ENCODE results near the gene CNTN2. TPM values are rescaled to one million over a fixed set of nuclear protein-coding genes. Genes with fewer than 3 reads are reported as not detected.

Gene CNTN2
- total and polyA plus RNA-seq, 2 experiments from 2014 or later = 9.7 TPM; not detected in 1

DNA sequence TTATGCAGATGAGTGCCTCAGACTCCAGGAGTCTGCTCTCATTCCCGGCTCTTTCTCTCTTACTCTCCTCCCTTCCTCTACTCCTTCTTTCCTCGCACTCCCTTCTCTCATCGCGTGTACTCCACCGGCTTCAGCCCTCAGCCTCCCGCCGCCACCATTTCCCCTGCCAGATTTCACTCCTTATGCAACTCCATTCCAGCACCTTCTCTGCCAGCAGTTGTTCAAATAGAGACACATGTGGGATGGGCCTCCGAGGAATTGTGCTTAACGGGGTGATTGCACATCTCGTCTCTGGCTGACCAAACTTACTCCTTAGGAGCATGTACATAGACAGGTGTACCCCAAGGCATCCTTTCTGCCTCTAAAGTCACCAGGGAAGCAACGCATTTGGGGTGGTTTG, 2.1 kb downstream of the CNTN2 start:
- Histone ChIP-seq H3K4me2 (no peak overlapping the region), H3K27me3 (peaks cover 72% of the 10 kb centered on the region)

DNA sequence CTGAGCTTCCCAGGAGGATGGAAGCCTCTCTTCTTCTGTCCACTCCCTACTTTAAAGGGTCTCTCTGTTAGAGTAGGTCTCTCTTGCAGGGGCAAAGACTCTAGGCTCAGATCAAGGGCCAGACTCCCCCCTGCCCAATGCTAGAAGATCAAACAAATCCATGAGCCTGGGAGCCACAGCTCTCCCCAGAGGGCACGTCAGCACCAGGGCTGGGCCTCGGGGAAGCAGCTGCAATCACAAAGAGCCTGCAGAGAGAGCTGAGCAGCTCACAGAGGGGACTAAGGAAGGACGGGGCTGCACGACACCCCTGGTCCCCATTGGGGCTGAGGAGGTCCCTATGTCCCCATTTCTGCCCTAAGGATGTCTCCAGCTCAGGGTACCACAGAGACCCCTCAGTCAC, 3.9 kb downstream of the CNTN2 start:
- Histone ChIP-seq H3K79me2 (no peaks in the 10 kb centered on the region), H3K4me1 (ENCODE audit: insufficient read depth) (no peaks in the 10 kb centered on the region), H3K4me2 (no peak overlapping the region), H4K20me1 (ENCODE audit: insufficient read depth, poor library complexity, severe bottlenecking) (no peaks in the 10 kb centered on the region), H3K36me3 (replicated peaks; ENCODE audit: insufficient read depth, low read depth) (no peaks in the 10 kb centered on the region), H3K27ac (no peak overlapping the region), H2AFZ (no peak overlapping the region), H3K4me3 (no peak overlapping the region), H3K9me3 (ENCODE audit: low read depth) (no peaks in the 10 kb centered on the region), H3K27me3 (peaks cover 55% of the 10 kb centered on the region), H3K9me2 (replicated peaks; ENCODE audit: insufficient read depth) (no peaks in the 10 kb centered on the region)
- DNase-seq (ENCODE audit: low spot score) = no peak
- TF ChIP-seq EZH2phosphoT487 (IDR thresholded peaks at IDR 0.05; ENCODE audit: low read depth, severe bottlenecking, unreplicated experiment) = no peak
- 52% methylated on average over 4 of the region's 4 CpGs for WGBS (ENCODE audit: low lambda C conversion rate, missing lambda C conversion rate)

More for the DNA sequence above, 2.1 kb downstream of the CNTN2 start:
- Histone ChIP-seq H3K27ac (no peak overlapping the region), H3K4me1 (ENCODE audit: insufficient read depth) (no peaks in the 10 kb centered on the region), H3K4me3 (no peak overlapping the region), H3K36me3 (replicated peaks; ENCODE audit: insufficient read depth, low read depth) (no peaks in the 10 kb centered on the region), H3K9me2 (replicated peaks; ENCODE audit: insufficient read depth) (no peaks in the 10 kb centered on the region), H2AFZ (no peak overlapping the region), H3K79me2 (no peaks in the 10 kb centered on the region), H4K20me1 (ENCODE audit: insufficient read depth, poor library complexity, severe bottlenecking) (no peaks in the 10 kb centered on the region), H3K9me3 (ENCODE audit: low read depth) (no peaks in the 10 kb centered on the region)
- WGBS (ENCODE audit: low lambda C conversion rate, missing lambda C conversion rate) = 64% methylated on average over 11 of the region's 11 CpGs
- TF ChIP-seq EZH2phosphoT487 (IDR thresholded peaks at IDR 0.05; ENCODE audit: low read depth, severe bottlenecking, unreplicated experiment) = no peak
- TF ChIP-seq EZH2 (IDR thresholded peaks at IDR 0.05; ENCODE audit: borderline replicate concordance) = no peak
- TF ChIP-seq, protein P1, sequence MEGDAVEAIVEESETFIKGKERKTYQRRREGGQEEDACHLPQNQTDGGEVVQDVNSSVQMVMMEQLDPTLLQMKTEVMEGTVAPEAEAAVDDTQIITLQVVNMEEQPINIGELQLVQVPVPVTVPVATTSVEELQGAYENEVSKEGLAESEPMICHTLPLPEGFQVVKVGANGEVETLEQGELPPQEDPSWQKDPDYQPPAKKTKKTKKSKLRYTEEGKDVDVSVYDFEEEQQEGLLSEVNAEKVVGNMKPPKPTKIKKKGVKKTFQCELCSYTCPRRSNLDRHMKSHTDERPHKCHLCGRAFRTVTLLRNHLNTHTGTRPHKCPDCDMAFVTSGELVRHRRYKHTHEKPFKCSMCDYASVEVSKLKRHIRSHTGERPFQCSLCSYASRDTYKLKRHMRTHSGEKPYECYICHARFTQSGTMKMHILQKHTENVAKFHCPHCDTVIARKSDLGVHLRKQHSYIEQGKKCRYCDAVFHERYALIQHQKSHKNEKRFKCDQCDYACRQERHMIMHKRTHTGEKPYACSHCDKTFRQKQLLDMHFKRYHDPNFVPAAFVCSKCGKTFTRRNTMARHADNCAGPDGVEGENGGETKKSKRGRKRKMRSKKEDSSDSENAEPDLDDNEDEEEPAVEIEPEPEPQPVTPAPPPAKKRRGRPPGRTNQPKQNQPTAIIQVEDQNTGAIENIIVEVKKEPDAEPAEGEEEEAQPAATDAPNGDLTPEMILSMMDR (IDR thresholded peaks at IDR 0.05; ENCODE audit: poor library complexity) = no peak
- no peak for DNase-seq (ENCODE audit: low spot score)

DNA sequence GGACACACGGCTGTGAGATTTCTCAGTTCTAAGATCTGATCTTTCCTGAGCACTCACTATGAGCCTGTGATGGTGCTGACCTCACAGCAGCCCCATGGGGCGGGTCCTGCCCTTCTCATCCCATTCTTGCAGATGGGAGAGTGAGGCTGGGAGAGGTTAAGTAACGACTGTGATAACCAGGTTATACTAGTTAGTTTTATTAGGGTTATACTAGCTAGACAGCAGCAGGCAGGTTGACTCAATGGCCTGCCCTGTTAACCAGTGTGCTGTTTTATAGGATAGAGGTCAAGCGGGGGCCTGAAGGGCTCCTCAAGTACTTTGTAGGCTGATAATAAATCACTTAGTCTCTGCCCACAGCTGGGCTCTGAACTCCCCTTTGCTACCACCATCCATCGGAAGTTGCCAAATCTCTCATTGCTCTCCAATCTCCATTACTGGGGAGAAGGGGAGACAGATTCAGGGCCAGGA, 4.8 kb downstream of the CNTN2 start:
- Histone ChIP-seq H3K9me3 (ENCODE audit: low read depth) (no peaks in the 10 kb centered on the region), H3K79me2 (no peaks in the 10 kb centered on the region), H3K4me2 (no peak overlapping the region), H3K36me3 (replicated peaks; ENCODE audit: insufficient read depth, low read depth) (no peaks in the 10 kb centered on the region), H3K27me3 (peaks cover 46% of the 10 kb centered on the region), H3K4me1 (ENCODE audit: insufficient read depth) (no peaks in the 10 kb centered on the region), H3K27ac (no peak overlapping the region), H3K4me3 (no peak overlapping the region), H3K9me2 (replicated peaks; ENCODE audit: insufficient read depth) (no peaks in the 10 kb centered on the region), H4K20me1 (ENCODE audit: insufficient read depth, poor library complexity, severe bottlenecking) (no peaks in the 10 kb centered on the region), H2AFZ (no peak overlapping the region)
- no peak for DNase-seq (ENCODE audit: low spot score)
- TF ChIP-seq, protein P1 (IDR thresholded peaks at IDR 0.05; ENCODE audit: poor library complexity) = no peak
- TF ChIP-seq EZH2 (IDR thresholded peaks at IDR 0.05; ENCODE audit: borderline replicate concordance) (no peak), EZH2phosphoT487 (IDR thresholded peaks at IDR 0.05; ENCODE audit: low read depth, severe bottlenecking, unreplicated experiment) (no peak)
- 76% methylated on average over 5 of the region's 5 CpGs for WGBS (ENCODE audit: low lambda C conversion rate, missing lambda C conversion rate)

DNA sequence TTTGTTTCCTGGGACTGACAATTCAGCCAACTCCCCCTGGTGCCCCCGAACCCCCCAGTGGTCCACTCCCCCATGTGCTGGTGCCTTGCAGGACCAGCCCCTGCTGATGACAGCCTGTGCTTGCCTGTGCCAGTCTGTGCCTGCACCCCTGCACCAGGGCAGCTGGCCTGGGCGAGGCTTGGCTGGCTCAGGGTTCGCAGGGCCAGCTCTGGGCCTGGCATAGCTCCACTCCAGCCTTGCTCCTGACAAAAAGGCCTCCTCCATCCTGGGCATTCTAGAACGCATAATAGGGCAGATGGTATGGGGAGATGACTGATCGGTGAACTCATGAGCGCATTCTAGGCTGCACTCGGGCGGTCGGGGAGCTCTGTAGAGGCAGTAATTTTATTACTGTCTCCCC, 5.4 kb downstream of the CNTN2 start:
- Histone ChIP-seq H4K20me1 (ENCODE audit: insufficient read depth, poor library complexity, severe bottlenecking) (no peaks in the 10 kb centered on the region), H3K9me3 (ENCODE audit: low read depth) (no peaks in the 10 kb centered on the region), H3K4me2 (no peak overlapping the region), H3K9me2 (replicated peaks; ENCODE audit: insufficient read depth) (no peaks in the 10 kb centered on the region), H3K4me1 (ENCODE audit: insufficient read depth) (no peaks in the 10 kb centered on the region), H3K27ac (no peak overlapping the region), H3K4me3 (no peak overlapping the region), H3K79me2 (no peaks in the 10 kb centered on the region), H3K36me3 (replicated peaks; ENCODE audit: insufficient read depth, low read depth) (no peaks in the 10 kb centered on the region), H2AFZ (no peak overlapping the region), H3K27me3 (peaks cover 43% of the 10 kb centered on the region)
- 96% methylated on average over 9 of the region's 9 CpGs for whole genome bisulfite sequencing (ENCODE audit: low lambda C conversion rate, missing lambda C conversion rate)
- DNase-seq (ENCODE audit: low spot score) = no peak
- TF ChIP-seq EZH2 (IDR thresholded peaks at IDR 0.05; ENCODE audit: borderline replicate concordance) = no peak
- TF ChIP-seq, protein P1 (IDR thresholded peaks at IDR 0.05; ENCODE audit: poor library complexity) = no peak
- TF ChIP-seq EZH2phosphoT487 (IDR thresholded peaks at IDR 0.05; ENCODE audit: low read depth, severe bottlenecking, unreplicated experiment) = no peak
